Measurements from ENCODE around the gene HAGHL.

DNA sequence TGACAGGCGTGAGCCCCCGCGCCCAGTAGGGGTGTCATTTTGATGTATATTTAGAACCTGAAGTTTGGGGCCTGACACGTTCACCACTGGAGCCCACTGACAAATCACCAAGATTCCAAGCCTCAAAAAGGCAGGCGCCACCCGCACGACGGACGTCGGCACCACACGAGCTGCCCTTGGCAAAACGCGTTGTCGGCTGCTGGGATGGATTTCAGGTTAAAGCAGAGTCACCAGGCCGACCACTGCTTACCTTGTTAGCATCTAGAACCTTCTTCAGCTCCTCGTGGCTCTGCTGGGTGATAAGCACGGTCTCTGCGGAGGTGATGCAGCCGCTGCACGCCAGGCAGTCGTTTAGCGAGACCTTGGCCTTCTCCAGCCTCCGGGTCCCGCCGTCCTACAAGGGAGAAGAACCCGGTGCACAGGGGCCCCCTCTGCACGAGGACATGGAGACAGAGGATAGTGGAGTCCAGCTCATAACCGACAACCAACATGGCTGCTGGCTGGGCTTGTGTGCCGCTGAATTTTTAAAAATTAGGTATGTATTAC lies 10.1 kb downstream of the HAGHL start:
- no peak for TF ChIP-seq CTCF (IDR thresholded peaks at IDR 0.05)
- TF ChIP-seq POLR2A (IDR thresholded peaks at IDR 0.05), result no peak

Data from esophagus squamous epithelium (tissue), 4 donors.